TTC549 (cell line): ENCODE measurements around the gene COMMD4.
"Not testable (repeated sequence)": the region's sequence is repeated elsewhere in the genome, so short reads cannot be mapped to it uniquely, and the experiment has no call there.

ENCODE experiments used
- FAIRE-seq: peaks from 2 replicates; lab custom pipeline; 2012; peaks lifted over from hg19 to GRCh38; lab: Jason Lieb, UNC

The COMMD4 gene

DNA sequence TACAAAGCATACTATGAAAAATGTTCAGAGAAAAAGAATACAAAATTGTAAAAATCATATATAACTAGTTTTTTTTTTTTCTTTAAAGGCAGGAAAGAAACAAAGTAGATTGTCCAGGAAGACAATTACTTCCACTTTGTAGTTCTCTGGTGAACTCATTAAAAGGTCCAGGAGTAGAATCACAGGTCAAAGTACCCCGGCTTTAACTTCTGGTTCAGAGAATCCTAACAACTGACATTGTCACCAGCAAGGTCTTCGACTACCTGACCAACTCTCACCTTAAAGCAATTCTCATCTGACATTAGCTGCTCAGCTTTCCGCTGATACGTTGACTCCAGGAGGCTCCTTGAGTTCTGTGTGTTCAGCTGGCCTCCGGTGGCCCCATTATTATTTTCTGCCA, 48.1 kb downstream of the COMMD4 start:
- FAIRE-seq: not testable (repeated sequence)
